SK-N-MC (cell line): ENCODE results near the gene TERB1.

ENCODE experiments used
- EZH2 ChIP-seq: fragments of 200-600 bp; sonication (generic); IDR thresholded peaks from one replicate; pipeline ENCODE4 v1.6.1; 2017; ENCODE audit warnings: antibody characterized with exemption
- POLR2AphosphoS5 ChIP-seq: IDR thresholded peaks from 2 replicates; pipeline ENCODE4 v1.6.1; 2012; ENCODE audit warnings: mild to moderate bottlenecking, low read depth, low read length, borderline replicate concordance

- TF ChIP-seq EZH2 (no peak), POLR2AphosphoS5 (no peak)
Observed at GRCh38 chr16:66811043-66811442, 9.7 kb upstream of the TERB1 start.
